Measurements from ENCODE around the gene SMAD7.

Gene SMAD7

GRCh38 chr18:48901145-48902022 is 49.4 kb downstream of the SMAD7 start:
- no peak for ATAC-seq
- no peak for TF ChIP-seq ZFP30 (CRISPR knock-in tag; IDR thresholded peaks at IDR 0.05)
- TF ChIP-seq ZC3H10 (CRISPR knock-in tag; IDR thresholded peaks at IDR 0.05): no peak
- no peak for TF ChIP-seq SNAI2 (CRISPR knock-in tag; IDR thresholded peaks at IDR 0.05)

GRCh38 chr18:48900469-48900868 is 50.3 kb downstream of the SMAD7 start:
- TF ChIP-seq POU6F1 (CRISPR knock-in tag; IDR thresholded peaks at IDR 0.05; ENCODE audit: borderline replicate concordance, low read depth) (no peak), TOX (CRISPR knock-in tag; IDR thresholded peaks at IDR 0.05; ENCODE audit: borderline replicate concordance) (no peak), GLIS3 (CRISPR knock-in tag; IDR thresholded peaks at IDR 0.05) (no peak), ZFP3 (CRISPR knock-in tag; IDR thresholded peaks at IDR 0.05) (no peak), ZNF8 (CRISPR knock-in tag; IDR thresholded peaks at IDR 0.05) (no peak), ISL1 (CRISPR knock-in tag; IDR thresholded peaks at IDR 0.05) (no peak), CSDC2 (CRISPR knock-in tag; IDR thresholded peaks at IDR 0.05) (no peak), BACH2 (CRISPR knock-in tag; IDR thresholded peaks at IDR 0.05; ENCODE audit: borderline replicate concordance) (no peak), RARB (CRISPR knock-in tag; IDR thresholded peaks at IDR 0.05) (no peak), CREB5 (CRISPR knock-in tag; IDR thresholded peaks at IDR 0.05; ENCODE audit: low read depth) (no peak), ZNF70 (CRISPR knock-in tag; IDR thresholded peaks at IDR 0.05) (no peak), CSRNP3 (CRISPR knock-in tag; IDR thresholded peaks at IDR 0.05) (no peak), ZNF565 (CRISPR knock-in tag; conservative IDR thresholded peaks at IDR 0.05; ENCODE audit: low read depth) (no peak), TSHZ2 (CRISPR knock-in tag; IDR thresholded peaks at IDR 0.05) (no peak), ESRRG (CRISPR knock-in tag; IDR thresholded peaks at IDR 0.05) (no peak), SNAI2 (CRISPR knock-in tag; IDR thresholded peaks at IDR 0.05) (no peak), ZFP30 (CRISPR knock-in tag; IDR thresholded peaks at IDR 0.05) (no peak), ZC3H10 (CRISPR knock-in tag; IDR thresholded peaks at IDR 0.05) (no peak)
- ATAC-seq: no peak

GRCh38 chr18:48899558-48900174 is 51.1 kb downstream of the SMAD7 start:
- no peak for TF ChIP-seq CSRNP3 (CRISPR knock-in tag; IDR thresholded peaks at IDR 0.05)
- no peak for TF ChIP-seq RARB (CRISPR knock-in tag; IDR thresholded peaks at IDR 0.05)
- no peak for TF ChIP-seq ZC3H10 (CRISPR knock-in tag; IDR thresholded peaks at IDR 0.05)
- TF ChIP-seq ISL1 (CRISPR knock-in tag; IDR thresholded peaks at IDR 0.05): no peak
- TF ChIP-seq ZFP30 (CRISPR knock-in tag; IDR thresholded peaks at IDR 0.05): no peak
- TF ChIP-seq POU6F1 (CRISPR knock-in tag; IDR thresholded peaks at IDR 0.05; ENCODE audit: borderline replicate concordance, low read depth): no peak
- TF ChIP-seq TOX (CRISPR knock-in tag; IDR thresholded peaks at IDR 0.05; ENCODE audit: borderline replicate concordance): no peak
- no peak for TF ChIP-seq OSR1 (CRISPR knock-in tag; IDR thresholded peaks at IDR 0.05)
- TF ChIP-seq GLIS3 (CRISPR knock-in tag; IDR thresholded peaks at IDR 0.05): no peak
- no peak for TF ChIP-seq TCF4 (CRISPR knock-in tag; IDR thresholded peaks at IDR 0.05; ENCODE audit: borderline replicate concordance)
- ATAC-seq: no peak
